ENCODE data around the gene ACR.

DNA sequence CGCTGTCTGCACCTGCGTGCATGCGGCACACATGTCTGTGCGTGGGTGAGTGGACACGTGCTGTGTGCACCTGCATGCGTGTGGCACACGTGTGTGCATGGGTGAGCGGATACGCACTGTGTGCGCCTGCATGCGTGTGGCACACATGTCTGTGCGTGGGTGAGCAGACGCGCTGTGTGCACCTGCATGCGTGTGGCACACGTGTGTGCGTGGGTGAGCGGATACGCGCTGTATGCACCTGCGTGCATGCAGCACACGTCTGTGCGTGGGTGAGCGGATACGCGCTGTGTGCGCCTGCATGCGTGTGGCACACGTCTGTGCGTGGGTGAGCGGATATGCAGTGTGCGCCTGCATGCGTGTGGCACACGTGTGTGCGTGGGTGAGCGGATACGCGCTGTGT is 27.1 kb upstream of the ACR start:
- TF ChIP-seq EZH2 (IDR thresholded peaks at IDR 0.05; ENCODE audit: insufficient read depth, poor library complexity, severe bottlenecking) (no peak), EZH2phosphoT487 (IDR thresholded peaks at IDR 0.05; ENCODE audit: insufficient read depth, low read depth) (no peak)
